HL-60 (cell line): Measurements from ENCODE around the gene ZBTB21.

Source experiments
- DNase-seq, 2 experiments: peaks; one replicate each; pipeline ENCODE4 v3.0.0-alpha.2; 2010 to 2020; ENCODE audit warnings: low read depth in 1 of 2, low spot score in 1 of 2
- H3K27ac ChIP-seq: fragments of 250-450 bp; sonication (Bioruptor Pico); replicated peaks from 2 replicates; pipeline ENCODE4 v1.5.1; 2020; ENCODE audit warnings: mild to moderate bottlenecking, moderate library complexity
- H3K27me3 ChIP-seq: fragments of 250-450 bp; sonication (Bioruptor Pico); 2 replicates; pipeline ENCODE4 v1.5.1; 2021; ENCODE audit warnings: mild to moderate bottlenecking, moderate library complexity; ENCODE audit not compliant: insufficient read depth, poor library complexity, severe bottlenecking
- H3K4me3 ChIP-seq: replicated peaks from 2 replicates; pipeline ENCODE4 v1.5.1; 2011; ENCODE audit warnings: mild to moderate bottlenecking, control low read depth, low read length; ENCODE audit not compliant: insufficient read depth
- GABPA ChIP-seq: IDR thresholded peaks from 2 replicates; pipeline ENCODE4 v1.6.1; 2012; ENCODE audit warnings: low read depth
- POLR2AphosphoS5 ChIP-seq: IDR thresholded peaks from 2 replicates; pipeline ENCODE4 v1.6.1; 2012; ENCODE audit warnings: low read depth
- SPI1 ChIP-seq: IDR thresholded peaks from 2 replicates; pipeline ENCODE4 v1.6.1; 2012; ENCODE audit warnings: low read depth, mild to moderate bottlenecking, borderline replicate concordance
- TF ChIP-seq, protein P1 (sequence below): IDR thresholded peaks from one replicate; pipeline ENCODE4 v1.5.1; 2011; ENCODE audit warnings: low read length, control low read depth, inconsistent platforms; ENCODE audit not compliant: insufficient read depth
- TF ChIP-seq, protein P2 (sequence below): IDR thresholded peaks from 2 replicates; pipeline ENCODE4 v1.6.1; 2012; ENCODE audit warnings: low read depth; ENCODE audit not compliant: insufficient replicate concordance

Gene ZBTB21

DNA sequence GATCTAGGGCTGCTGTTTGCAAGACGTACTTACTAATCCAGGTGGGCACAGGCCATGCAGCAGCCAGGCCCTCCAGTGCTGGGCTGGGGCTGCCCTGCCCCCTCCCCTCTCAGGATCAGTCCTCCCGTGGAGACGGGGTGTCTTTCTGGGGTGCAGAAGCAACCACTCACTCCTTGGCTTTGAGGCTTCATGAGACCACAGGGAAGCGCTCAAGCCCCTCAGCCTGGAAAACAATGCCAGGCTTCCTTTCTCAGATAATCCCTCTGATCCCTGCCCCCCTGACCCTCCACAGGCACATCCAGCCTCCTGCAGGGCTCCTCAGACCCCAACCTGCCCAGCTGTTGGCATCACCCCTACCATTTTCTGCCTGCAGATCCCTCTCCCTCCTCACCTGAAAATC is 42.5 kb downstream of the ZBTB21 start:
- Histone ChIP-seq H3K27ac (no peak overlapping the region), H3K27me3 (no peaks in the 10 kb centered on the region), H3K4me3 (no peak overlapping the region)
- no peak for DNase-seq
- TF ChIP-seq SPI1 (no peak), POLR2AphosphoS5 (no peak), GABPA (no peak)
- TF ChIP-seq, protein P1, sequence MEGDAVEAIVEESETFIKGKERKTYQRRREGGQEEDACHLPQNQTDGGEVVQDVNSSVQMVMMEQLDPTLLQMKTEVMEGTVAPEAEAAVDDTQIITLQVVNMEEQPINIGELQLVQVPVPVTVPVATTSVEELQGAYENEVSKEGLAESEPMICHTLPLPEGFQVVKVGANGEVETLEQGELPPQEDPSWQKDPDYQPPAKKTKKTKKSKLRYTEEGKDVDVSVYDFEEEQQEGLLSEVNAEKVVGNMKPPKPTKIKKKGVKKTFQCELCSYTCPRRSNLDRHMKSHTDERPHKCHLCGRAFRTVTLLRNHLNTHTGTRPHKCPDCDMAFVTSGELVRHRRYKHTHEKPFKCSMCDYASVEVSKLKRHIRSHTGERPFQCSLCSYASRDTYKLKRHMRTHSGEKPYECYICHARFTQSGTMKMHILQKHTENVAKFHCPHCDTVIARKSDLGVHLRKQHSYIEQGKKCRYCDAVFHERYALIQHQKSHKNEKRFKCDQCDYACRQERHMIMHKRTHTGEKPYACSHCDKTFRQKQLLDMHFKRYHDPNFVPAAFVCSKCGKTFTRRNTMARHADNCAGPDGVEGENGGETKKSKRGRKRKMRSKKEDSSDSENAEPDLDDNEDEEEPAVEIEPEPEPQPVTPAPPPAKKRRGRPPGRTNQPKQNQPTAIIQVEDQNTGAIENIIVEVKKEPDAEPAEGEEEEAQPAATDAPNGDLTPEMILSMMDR = no peak
- TF ChIP-seq, protein P2, sequence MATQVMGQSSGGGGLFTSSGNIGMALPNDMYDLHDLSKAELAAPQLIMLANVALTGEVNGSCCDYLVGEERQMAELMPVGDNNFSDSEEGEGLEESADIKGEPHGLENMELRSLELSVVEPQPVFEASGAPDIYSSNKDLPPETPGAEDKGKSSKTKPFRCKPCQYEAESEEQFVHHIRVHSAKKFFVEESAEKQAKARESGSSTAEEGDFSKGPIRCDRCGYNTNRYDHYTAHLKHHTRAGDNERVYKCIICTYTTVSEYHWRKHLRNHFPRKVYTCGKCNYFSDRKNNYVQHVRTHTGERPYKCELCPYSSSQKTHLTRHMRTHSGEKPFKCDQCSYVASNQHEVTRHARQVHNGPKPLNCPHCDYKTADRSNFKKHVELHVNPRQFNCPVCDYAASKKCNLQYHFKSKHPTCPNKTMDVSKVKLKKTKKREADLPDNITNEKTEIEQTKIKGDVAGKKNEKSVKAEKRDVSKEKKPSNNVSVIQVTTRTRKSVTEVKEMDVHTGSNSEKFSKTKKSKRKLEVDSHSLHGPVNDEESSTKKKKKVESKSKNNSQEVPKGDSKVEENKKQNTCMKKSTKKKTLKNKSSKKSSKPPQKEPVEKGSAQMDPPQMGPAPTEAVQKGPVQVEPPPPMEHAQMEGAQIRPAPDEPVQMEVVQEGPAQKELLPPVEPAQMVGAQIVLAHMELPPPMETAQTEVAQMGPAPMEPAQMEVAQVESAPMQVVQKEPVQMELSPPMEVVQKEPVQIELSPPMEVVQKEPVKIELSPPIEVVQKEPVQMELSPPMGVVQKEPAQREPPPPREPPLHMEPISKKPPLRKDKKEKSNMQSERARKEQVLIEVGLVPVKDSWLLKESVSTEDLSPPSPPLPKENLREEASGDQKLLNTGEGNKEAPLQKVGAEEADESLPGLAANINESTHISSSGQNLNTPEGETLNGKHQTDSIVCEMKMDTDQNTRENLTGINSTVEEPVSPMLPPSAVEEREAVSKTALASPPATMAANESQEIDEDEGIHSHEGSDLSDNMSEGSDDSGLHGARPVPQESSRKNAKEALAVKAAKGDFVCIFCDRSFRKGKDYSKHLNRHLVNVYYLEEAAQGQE = no peak

DNA sequence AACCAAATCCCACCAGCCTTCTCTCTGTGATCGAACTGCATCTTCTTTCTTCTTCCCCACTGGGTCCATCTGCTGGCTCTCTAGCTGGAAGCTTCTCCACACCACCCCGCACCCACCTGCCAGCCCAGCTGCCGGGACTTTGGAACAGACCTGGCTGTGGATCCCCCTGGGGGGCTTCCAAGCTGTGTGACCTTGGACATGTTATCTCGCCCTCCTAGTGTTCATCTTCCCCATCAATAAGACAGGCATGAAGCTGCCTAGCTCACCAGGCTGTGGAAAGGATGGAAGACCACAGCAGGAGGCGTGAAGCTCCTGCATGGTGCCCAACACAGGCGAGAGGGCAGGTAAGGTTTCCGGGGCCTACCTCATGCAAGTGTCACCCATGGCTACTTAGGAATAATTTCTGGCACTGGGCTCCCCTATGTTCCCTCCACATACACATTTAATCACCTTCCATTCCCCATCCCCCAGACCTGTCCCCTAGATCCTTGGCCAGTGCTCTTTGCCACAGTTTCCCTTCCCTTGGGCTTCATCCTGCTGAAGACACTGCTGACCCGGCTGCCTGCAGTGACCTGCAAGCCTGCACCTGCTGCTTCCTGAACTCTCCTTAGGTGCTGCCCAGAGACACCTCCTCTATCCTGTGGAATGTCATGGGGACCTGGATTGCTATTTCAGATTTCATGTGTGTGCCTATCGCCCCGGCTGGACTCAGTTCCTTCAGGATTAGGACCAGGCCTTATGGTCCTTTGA is 43.1 kb downstream of the ZBTB21 start:
- no peak for DNase-seq
- Histone ChIP-seq H3K27me3 (no peaks in the 10 kb centered on the region), H3K4me3 (no peak overlapping the region), H3K27ac (no peak overlapping the region)
- TF ChIP-seq, protein P2 = no peak
- TF ChIP-seq GABPA (no peak), SPI1 (no peak), POLR2AphosphoS5 (no peak)
- TF ChIP-seq, protein P1 = no peak

DNA sequence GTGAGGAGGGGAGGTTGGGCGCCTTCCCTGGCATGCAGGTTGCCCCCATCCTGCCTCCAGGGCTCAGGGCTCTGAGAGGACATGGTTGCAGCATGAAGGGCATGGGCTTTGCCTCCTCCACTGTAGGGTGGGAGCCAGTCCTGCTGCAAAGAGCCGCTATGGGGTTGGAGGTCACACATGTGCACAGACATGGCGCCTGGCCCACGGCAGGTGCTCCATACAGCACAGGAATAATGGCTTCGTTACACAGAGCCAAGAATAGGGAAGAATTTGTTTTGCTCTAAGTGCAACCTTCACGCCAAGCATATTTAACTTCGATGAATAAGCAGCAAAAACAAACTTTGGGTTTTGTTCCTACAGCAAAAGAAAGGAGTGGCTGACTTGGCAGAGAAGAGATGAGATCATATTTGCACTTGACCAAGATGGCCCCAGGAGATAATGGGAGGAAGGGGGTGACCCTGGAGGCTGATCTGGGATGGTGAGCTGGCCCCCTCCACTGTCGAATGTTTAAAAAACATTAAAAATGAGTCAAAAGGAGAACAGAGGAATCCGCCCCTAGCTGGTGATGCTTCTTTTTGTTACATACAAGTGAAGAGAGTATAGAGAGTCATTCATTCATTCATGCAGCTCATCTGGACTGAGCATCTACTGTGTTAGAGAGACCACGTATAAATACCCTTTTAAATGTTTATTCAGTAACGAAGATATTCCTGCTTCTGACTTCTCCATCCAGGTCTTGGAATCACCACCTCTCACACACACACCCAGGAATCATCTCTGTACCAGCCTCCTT is 43.9 kb downstream of the ZBTB21 start:
- Histone ChIP-seq H3K27ac (no peak overlapping the region), H3K4me3 (no peak overlapping the region), H3K27me3 (no peaks in the 10 kb centered on the region)
- DNase-seq = no peak
- TF ChIP-seq GABPA = no peak
- no peak for TF ChIP-seq SPI1
- TF ChIP-seq, protein P1 = no peak
- TF ChIP-seq, protein P2 = no peak
- TF ChIP-seq POLR2AphosphoS5 = no peak
